Stimulated activated CD4-positive, alpha-beta T cell treated with anti-CD3 and anti-CD28 coated beads, Interleukin-12 subunit alpha, Interleukin-12 subunit beta, amount 100 ng/mL, for 24 hours (primary cell): ENCODE measurements around the gene SH3BP4.
A peak's percentile ranks its signal among the peaks of the same experiment; 100 is the strongest.

ENCODE experiments used
- DNase-seq, 2 experiments: peaks; one replicate each; pipeline ENCODE4 v3.0.0-alpha.2; 2020; ENCODE audit warnings: low read depth in 2 of 2

SH3BP4 gene

GRCh38 chr2:234951664-234952269 is at the start of gene SH3BP4:
SH3BP4 (plus strand) TSS chr2:234952017; CDS start chr2:235035003, 82,986 bp downstream.
- peak in 1 of 2 experiments; percentile 45 for DNase-seq

- no peak for DNase-seq
These were observed 47.0 kb upstream of the SH3BP4 start for GRCh38 chr2:234904785-234905184.

- DNase-seq = no peak
These were observed 46.1 kb upstream of the SH3BP4 start for GRCh38 chr2:234905547-234906265.

- no peak for DNase-seq
These were observed 41.6 kb upstream of the SH3BP4 start for GRCh38 chr2:234910186-234910679.

- no peak for DNase-seq
These were observed 40.5 kb upstream of the SH3BP4 start for GRCh38 chr2:234911271-234911670.

GRCh38 chr2:234912437-234912836 is 39.4 kb upstream of the SH3BP4 start:
- no peak for DNase-seq

GRCh38 chr2:234913208-234913626 is 38.6 kb upstream of the SH3BP4 start:
- no peak for DNase-seq

GRCh38 chr2:234914371-234915154 is 37.3 kb upstream of the SH3BP4 start:
- no peak for DNase-seq

- DNase-seq = no peak
These were observed 35.1 kb upstream of the SH3BP4 start for GRCh38 chr2:234916674-234917073.

- DNase-seq = no peak
These were observed 34.4 kb upstream of the SH3BP4 start for GRCh38 chr2:234917211-234917975.

- no peak for DNase-seq
These were observed 32.1 kb upstream of the SH3BP4 start for GRCh38 chr2:234919711-234920110.

GRCh38 chr2:234920836-234921235 is 31.0 kb upstream of the SH3BP4 start:
- DNase-seq = no peak

- no peak for DNase-seq
These were observed 22.8 kb upstream of the SH3BP4 start for GRCh38 chr2:234929002-234929401.

GRCh38 chr2:234930397-234930796 is 21.4 kb upstream of the SH3BP4 start:
- no peak for DNase-seq

GRCh38 chr2:234931371-234931770 is 20.4 kb upstream of the SH3BP4 start:
- DNase-seq = no peak

- DNase-seq = no peak
These were observed 19.1 kb upstream of the SH3BP4 start for GRCh38 chr2:234932591-234933168.

GRCh38 chr2:234935311-234935710 is 16.5 kb upstream of the SH3BP4 start:
- no peak for DNase-seq

GRCh38 chr2:234939576-234939975 is 12.2 kb upstream of the SH3BP4 start:
- DNase-seq = no peak

- DNase-seq = no peak
These were observed 11.8 kb upstream of the SH3BP4 start for GRCh38 chr2:234939996-234940395.

GRCh38 chr2:234940527-234940926 is 11.3 kb upstream of the SH3BP4 start:
- DNase-seq = no peak

GRCh38 chr2:234945339-234945873 is 6.4 kb upstream of the SH3BP4 start:
- DNase-seq = no peak
